UCSD-AML1 (cell line): ENCODE measurements around the gene NKPD1.

Source experiments
- DNase-seq: peaks from one replicate; lab custom pipeline; 2025; ENCODE audit not compliant: unreplicated experiment; lab: John Stamatoyannopoulos, UW

NKPD1 gene

GRCh38 chr19:45156011-45156630, 4.7 kb downstream of the NKPD1 start:
- DNase-seq: no peak

- DNase-seq: no peak
Observed at GRCh38 chr19:45154064-45154827, 6.5 kb downstream of the NKPD1 start.

GRCh38 chr19:45153339-45154063, 7.3 kb downstream of the NKPD1 start:
- no peak for DNase-seq

- DNase-seq: no peak
Observed at GRCh38 chr19:45152504-45153338, 8.1 kb downstream of the NKPD1 start.

- no peak for DNase-seq
Observed at GRCh38 chr19:45151821-45152503, 8.8 kb downstream of the NKPD1 start.

GRCh38 chr19:45151320-45151719, 9.5 kb downstream of the NKPD1 start:
- no peak for DNase-seq

- no peak for DNase-seq
Observed at GRCh38 chr19:45150751-45151281, 10.0 kb downstream of the NKPD1 start.

- DNase-seq: no peak
Observed at GRCh38 chr19:45150180-45150579, 10.6 kb downstream of the NKPD1 start.

- DNase-seq: no peak
Observed at GRCh38 chr19:45149129-45149528, 11.7 kb downstream of the NKPD1 start.

- no peak for DNase-seq
Observed at GRCh38 chr19:45147835-45148676, 12.7 kb downstream of the NKPD1 start.

GRCh38 chr19:45146741-45147205, 14.0 kb downstream of the NKPD1 start:
- no peak for DNase-seq

- DNase-seq: no peak
Observed at GRCh38 chr19:45146251-45146650, 14.5 kb downstream of the NKPD1 start.

- DNase-seq: no peak
Observed at GRCh38 chr19:45145270-45146189, 15.3 kb downstream of the NKPD1 start.

GRCh38 chr19:45144431-45145269, 16.1 kb downstream of the NKPD1 start:
- no peak for DNase-seq

- DNase-seq: no peak
Observed at GRCh38 chr19:45142726-45143110, 18.1 kb downstream of the NKPD1 start.

GRCh38 chr19:45142016-45142725, 18.6 kb downstream of the NKPD1 start:
- no peak for DNase-seq
